GM18870 (cell line): ENCODE data around the gene RECQL5.

ENCODE experiments used
- ATAC-seq: cut with Tn5 transposase; IDR thresholded peaks from one replicate; pipeline ENCODE4 v1.9.1; 2021; ENCODE audit warnings: moderate library complexity; ENCODE audit not compliant: unreplicated experiment

Gene RECQL5

DNA sequence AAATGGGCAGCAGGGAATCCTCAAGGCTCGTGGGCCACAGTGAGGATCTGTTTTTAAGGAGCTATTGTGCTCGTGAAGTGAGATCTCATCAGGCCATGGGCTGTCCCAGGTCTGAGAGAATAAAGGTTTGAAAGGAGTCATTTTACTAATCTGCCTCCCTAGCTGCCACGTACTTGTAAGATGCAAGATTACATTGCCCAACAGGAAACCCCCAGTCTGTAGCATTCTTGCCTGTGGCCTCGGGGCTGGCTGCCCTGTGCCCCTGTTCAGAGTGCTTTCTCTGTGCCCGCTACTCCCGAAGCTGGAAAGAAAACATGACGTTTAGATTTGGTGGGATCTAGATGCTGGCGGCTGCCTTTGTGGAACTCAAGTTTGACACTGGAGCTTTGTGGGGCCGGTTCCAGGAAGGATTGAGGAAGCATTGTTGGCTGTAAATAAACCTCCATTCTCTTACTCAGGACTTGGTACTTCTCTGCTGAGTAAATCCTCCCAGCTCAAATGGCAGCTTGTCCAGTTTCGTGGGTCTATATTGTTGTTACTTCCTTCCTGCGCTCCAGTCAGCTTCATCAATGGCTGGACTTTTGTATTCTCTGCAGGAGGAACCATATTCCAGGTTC, 21.4 kb upstream of the RECQL5 start:
- no peak for ATAC-seq

DNA sequence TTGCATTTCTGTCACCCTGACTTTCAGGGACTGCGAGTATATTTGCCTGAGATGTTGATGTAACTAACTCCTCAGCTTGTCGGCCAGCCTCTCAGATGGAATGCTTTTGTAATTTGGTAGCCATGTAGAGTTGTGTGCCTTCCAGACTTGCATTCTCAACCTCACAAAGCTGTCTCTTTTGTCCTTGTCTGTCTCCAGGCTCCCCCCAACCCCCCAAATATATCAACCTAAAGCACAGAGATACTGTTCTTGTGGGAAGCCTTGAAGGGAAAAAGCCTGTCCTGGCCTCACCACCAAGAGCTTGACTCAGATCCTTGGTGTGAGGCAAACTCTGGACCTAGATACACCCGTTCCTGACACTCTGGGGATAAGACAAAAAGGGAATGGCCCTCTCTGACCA, 18.5 kb upstream of the RECQL5 start:
- no peak for ATAC-seq

DNA sequence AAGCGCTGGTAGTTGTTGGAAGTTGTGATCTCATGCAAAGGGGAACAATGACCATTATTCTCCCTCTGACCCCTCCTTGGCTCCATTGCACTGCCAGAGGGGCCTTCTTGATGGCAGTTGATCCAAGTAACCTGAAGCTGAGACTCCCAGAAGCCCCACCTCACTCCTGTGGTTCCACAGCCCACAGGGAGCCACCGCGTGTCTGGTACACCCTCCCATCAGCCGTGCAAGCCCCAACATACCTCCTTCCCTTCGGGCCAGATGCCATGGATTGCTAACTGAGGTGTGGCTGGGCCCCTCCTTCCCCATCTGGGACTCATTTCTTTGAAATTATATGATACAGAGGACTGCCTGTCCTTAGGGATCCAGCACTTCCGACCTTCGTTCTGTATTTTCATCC, 18.0 kb upstream of the RECQL5 start:
- ATAC-seq, result no peak

DNA sequence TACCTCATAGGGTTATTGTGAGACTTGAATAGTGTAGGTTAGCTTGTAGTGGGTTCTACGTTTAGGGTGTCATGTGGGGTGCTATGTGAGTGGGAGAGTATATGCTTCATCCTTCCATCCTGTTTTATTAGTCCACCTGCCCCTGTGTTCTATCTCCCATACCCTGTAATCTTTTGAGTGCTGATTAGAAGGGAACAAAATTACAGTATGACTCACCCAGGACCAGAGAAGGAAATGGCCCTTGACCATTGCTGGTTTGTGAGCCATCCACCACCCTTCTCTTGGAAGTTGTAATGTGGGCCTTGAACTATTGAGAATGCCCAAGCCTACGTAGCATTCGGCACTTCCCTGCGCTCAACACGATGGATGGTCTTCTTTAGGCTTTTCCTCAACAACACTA, 17.3 kb upstream of the RECQL5 start:
- no peak for ATAC-seq

DNA sequence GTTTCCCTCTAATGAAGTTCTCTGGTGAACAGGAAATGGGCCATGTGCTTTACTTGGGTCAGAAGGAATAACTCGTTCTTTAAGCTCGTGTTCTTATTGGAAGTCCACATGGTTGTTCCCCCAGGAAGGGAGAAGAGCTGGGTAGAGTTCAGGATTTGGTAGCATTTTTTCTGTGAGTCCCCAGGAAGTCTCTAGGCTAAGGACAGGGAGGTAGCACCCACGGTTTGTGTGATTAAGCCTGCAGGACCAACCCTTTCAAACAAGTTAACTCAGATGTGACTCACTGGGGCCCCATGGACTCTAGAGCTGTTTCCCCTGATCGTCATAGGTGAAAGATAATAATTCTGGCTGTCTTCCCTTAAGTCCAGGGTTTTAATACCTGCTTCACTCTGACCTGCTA, 16.6 kb upstream of the RECQL5 start:
- ATAC-seq, result no peak

DNA sequence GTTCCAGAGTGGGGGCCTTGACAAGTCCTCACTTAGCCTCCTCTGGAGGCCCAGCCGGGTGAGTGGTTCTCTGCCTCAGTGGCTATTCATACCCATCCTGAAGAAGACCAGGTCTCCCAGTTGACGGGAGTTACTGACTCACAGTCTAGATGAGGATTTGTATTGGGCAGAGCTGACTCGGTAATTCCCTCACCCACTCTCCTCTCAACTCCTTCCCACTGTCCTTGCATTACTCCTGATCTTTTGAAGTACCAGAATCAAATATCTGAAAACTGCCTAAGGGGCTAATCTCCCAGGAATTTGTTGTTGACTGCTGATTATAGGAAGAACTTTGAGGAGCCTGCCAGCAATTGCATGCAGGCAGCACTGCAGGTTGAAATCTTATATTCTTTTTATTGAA, 14.3 kb upstream of the RECQL5 start:
- ATAC-seq, result no peak

DNA sequence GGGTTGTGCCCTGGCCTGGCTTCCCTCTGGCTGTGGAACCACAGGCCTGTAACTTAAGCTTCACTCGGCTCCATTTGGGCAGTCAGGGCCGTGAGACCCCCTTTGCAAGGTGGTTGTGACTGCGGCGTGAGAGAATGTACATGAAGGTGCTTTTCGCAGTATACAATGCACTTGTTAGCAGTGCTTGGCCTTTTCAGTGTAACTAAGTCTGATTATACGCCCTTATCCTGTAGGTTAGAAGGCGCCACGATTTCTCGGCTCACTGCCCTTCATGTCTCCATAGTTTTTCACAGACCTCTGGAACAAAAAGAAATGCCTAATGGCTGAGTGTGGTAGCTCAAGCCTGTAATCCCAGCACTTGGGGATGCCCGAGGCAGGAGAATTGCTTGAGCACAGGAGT, 13.5 kb upstream of the RECQL5 start:
- ATAC-seq, result no peak

DNA sequence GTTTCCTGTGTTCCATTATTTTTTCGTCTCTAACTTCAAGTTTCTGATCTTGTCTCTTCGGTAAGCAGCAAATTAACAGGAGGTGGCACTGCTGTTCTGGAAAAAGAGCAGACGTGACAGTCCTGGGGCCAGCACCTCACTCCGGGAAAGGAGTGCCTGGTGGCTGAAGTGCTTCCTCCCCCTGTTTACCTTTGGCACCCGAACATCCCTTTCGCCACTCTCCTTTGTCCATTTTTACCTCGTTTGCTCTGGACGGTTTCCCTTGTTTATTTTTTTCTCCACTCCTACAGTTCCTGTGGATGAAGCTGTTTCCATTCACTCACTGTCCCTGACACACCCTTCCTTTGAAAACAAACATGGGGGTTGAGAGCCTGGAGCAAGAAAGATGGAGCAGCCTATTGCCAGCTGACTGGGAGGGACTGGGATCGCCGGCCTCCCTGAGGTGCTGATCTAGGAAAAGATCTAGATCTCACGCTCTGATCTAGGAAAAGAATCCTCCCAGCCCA, 12.8 kb upstream of the RECQL5 start:
- ATAC-seq, result no peak

DNA sequence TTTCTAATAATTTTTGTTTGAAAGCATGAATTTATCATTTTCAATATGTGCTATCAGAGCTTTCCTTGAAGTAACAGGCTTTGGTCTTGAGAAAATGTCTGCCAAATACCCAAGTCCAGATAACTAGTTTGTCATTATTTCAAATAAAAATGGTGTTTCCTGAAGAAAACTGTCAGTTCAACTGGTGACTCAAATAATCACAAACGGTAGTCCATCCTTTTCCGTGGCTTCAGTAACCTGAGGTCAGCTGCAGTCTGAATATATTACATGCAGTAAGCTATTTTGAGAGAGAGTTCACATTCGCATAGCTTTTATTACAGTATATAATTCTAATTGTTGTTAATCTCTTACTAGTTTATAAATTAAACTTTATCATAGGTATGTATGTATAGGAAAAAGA, 9.5 kb upstream of the RECQL5 start:
- no peak for ATAC-seq

DNA sequence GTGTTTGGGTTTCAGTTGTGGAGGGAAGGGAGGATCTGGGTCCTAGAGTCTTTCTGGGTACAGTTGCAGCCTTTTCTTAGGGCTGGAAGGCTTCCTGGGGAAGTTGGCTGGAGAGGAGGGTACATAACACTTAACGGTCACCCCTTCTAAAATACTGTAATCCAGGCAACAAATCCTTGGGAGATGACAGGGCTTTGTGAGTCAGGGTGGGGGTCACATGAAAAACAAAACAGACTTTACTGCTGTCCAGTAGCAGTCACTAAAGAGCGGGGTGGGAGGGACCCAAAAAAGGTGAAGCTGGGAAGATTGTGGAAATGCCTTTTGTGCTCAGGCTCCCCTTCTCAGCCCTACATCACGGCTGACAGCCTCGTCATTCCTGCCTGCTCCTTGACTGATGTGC, 6.5 kb upstream of the RECQL5 start:
- no peak for ATAC-seq

DNA sequence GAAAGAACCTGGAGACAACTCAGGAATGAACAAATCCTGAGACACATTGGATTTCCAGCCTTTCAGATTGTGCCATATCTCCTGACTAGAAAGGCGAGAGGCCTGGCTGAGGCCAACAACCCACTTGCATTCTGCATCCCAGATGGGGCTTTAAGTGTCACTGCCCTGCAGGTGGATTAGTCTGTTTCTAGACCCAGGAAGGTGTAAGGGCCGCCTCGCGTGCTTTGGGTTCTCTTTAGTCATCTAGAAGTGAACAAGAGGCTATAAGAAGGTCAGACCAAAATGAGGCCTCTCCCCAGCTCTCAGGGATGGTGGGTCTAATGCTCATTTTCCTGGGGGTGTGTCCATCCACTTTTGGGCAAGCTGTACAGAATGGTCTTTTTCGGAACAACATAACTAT, 5.1 kb upstream of the RECQL5 start:
- no peak for ATAC-seq

DNA sequence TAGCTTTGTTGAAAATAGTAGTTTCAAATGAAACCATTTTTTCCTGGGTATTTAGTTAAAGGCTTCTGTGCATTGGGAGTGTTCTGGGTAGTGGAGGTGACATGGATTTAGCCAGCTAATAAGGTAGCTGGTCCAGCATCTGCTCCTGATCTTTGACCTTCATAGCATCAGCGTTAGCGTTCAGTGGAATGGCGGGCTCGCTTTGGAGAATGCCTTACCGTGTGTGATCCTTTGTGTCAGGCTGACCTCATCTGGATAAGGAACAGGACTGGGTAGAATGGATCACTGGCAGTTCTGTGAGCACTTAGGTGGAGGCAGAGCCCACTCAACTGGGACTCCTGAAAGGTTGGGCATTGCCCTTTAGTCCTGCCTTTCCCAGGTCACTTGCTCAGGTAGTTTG, 3.9 kb upstream of the RECQL5 start:
- no peak for ATAC-seq

DNA sequence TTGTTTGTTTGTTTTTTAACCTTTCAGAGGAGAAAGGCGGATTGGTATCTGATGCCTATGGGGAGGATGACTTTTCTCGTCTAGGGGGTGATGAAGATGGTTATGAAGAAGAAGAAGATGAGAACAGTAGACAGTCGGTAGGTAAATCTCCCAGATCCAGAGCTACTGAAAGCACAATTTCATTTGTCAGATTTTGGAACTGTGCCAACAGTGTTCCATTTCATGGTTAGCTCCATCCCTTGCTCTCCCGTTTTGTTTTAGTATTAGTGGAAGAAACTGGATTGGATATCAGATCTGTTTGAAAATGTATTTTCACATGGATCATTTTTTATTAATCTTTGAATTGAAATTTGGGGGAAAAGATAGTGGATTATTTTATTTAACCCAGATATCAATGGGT, 1.5 kb upstream of the RECQL5 start:
- ATAC-seq, result no peak

DNA sequence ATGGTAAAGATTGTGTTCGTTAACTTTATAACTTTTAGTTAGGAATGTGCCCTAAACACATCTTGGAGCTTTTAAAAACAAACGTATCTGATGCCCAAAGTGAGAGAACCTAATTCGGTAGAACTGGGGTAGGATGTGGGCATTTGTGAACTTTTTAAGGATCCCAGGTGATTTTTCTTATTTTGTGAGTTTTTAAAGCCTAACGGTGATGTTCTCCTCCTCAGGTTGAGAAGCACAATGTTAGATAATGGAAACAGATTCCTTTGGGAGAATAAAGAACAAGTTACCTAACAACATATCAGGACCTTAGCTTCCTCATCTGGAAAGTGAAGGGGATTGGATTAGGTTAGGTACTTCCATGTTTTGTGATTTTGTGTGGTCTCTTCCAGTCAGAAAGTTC, 871 bp upstream of the RECQL5 start:
- no peak for ATAC-seq

DNA sequence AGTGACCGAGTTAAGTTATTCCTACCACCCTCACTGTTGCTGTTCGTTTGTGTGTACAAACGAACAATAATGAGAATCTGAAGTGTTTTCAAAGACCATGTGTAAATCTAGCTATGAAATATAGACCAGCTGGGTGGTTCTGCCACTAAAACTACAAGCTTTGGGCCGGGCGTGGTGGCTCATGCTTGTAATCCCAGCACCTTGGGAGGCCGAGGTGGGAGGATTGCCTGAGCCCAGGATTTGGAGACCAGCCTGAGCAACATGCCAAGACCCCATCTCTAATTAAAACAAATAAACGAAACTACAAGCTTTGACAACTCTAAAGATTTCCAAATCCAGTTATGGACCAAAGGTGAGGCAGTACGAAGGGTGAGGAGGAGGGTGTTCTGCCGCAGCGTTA, 973 bp downstream of the RECQL5 start:
- ATAC-seq, result no peak

DNA sequence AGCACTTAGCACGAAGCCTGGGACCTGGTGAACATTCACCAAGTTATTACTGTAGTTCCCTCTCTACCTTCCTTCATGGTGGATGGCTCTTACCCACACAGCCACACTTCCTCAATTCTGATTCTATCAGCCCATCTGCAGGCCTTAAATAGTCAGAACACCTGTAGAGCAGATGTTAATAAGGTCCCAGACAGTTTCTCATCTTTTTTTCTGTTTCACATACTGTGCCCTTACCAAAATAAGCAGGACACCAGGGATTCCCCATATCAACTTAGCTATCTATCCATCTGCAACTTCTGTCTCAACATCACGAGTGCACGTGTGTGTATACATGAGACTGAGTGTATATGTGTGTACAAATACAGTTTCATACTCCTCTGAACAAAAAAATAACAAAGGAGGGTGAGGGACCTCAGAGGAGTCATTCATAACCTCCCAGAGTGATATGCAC, 2.8 kb downstream of the RECQL5 start:
- ATAC-seq, result peak; percentile 68

DNA sequence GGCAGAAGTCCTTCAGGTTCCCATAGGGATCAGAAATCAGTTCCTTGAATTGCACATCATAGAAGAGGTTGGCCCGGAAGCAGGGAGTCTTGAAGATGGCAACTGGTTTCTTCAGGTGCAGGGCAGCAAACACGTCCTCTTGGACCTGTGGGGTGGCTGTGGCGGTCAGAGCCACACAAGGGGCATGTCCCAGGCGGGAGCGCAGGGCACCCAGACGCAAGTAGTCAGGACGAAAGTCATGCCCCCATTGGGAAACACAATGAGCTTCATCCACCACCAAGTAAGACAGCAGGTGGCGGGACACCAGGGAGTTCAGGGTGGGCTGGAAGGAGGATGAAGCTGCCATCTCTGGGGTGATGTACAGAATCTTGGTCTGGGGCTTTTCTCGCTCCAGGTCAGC, 4.4 kb downstream of the RECQL5 start:
- ATAC-seq, result no peak

DNA sequence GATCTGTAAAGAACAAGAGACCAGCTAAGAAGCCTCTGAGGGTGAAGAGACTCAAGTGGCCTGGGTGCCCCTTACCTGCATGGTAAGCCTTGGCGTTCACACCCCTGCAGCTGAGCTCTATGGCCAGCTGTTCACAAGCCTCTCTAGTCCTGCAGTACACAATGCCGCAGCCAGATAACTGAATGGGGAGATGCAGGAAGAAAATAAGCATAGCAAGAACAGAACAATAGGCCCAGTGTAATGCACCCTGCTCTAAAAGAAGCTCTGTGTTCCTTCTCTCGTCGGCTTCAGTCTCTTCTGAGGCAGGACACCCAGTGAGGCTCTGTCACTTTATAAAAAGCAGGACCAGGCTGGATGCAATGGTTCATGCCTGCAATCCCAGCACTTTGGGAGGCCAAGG, 5.4 kb downstream of the RECQL5 start:
- ATAC-seq, result no peak

DNA sequence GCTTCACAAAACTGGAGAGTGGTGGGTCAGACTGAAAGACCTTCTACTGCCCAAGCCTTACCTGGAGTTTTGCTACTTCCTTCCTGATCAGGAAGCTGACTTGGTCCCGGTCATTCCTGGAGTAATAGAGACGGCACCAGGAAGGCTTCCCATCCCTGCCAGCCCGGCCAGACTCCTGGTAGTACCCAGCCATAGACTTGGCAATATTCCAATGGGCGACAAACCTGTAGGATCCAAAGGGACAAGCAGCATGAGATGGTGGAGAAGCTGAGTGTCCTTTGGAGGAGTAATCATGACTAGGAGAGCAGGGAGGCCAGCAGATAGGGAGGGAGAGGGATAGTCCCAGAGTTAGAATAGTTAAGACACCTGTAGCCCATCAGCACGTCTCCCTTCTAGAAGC, 8.7 kb downstream of the RECQL5 start:
- no peak for ATAC-seq

DNA sequence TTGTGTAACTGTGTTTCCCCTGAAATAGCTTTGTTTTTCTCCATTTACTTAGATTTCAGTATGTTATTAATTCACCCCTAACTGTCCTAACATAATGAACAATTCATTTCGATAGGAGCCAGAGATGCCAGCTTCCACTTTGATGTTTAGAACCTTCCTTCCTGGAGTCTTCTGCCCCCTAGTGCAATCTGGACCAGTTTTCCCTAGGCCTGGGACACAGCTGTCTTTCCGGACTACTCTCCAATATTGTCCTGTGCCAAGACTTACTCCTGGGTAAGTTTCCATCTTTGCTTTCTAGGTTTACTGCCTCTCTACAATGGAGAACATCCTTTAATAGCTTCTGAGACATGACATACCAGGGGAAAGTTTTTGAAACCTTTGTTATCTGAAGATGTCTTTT, 12.8 kb downstream of the RECQL5 start:
- ATAC-seq, result no peak

DNA sequence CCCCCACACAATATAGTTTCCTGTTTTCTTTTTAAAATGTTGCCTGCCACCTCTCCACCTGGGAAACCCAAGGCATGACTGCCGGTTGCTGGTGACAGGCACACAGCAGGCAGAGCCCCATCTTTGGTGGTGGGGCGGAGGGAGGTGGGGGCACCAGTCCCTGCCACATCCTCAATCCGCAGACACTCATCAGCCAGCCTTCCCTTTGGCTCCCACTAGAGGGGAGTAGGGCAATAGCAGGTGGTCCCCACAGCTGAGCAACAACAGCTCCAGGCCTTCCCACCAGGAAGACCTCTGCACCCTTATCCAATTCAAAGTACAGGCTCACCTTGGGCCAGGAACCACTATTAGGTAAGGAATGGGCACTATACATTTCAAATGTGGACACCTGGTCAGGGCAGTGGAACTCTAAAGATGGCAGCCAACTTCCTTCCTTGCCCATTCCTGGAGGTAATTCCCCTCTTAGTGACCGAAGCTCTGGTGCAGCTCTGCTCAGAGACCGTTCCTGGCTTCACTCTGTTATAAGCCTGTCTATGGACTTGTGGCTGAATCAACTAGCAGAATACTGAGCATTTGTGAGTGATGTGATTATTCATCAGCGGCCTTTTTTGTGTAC, 13.9 kb downstream of the RECQL5 start:
- ATAC-seq, result no peak

DNA sequence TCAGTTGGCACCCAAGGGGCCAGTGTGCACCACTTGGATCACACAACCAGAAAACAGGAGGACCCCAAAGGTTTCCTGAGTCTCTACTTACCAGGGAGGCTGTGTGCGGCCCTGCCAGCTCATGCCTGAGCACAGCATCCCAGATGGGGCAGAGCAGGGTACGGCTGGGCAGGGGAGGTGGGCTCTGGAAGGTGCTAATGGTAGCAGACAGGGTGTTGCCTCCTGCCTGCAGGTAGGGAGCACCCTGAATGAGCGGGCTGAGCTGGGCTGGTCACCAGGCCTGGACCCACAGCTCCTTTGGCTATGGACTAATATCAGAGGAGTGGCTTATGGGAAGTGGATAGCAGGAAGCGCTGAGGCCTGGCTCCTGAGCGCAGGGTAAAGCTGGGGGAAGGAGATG, 14.6 kb downstream of the RECQL5 start:
- no peak for ATAC-seq

DNA sequence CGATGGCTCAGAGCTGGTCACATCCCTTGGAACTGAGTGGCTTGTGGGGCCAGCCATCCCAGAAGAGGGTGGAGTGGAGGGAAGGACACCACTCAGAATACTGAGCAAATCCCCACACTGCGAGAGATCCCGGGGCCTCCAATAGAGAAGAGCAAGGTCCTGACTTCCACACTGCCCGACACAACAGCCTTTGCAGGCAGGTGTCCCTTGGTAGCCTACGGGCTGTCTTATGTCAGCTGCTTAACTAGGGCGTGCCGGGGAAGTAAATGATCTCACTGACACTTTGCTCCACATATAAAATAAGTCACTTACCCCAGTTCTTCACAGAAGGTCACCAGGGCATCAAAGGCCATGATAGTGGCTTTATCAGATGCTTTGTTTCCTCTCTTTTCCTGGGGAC, 16.1 kb downstream of the RECQL5 start:
- no peak for ATAC-seq
